ENCODE measurements around the gene PPIL6.

GRCh38 chr6:109449064-109449794 lies 8.8 kb upstream of the PPIL6 start:
- TF ChIP-seq POLR2A (IDR thresholded peaks at IDR 0.05), result no peak
- no peak for TF ChIP-seq CTCF (IDR thresholded peaks at IDR 0.05)
- TF ChIP-seq POLR2AphosphoS5 (IDR thresholded peaks at IDR 0.05), result no peak
